Endothelial cell (in vitro differentiated cells): ENCODE results near the gene P2RY14. TPM values are rescaled to one million over a fixed set of nuclear protein-coding genes. Genes with fewer than 3 reads are reported as not detected.
"Not testable (repeated sequence)": the region's sequence is repeated elsewhere in the genome, so short reads cannot be mapped to it uniquely, and the experiment has no call there.

Source experiments
- DNase-seq: peaks from one replicate; pipeline ENCODE4 v3.0.0; 2021; ENCODE audit warnings: low spot score
- H3K27ac Mint-ChIP-seq: one replicate; pipeline ENCODE4 v1.8.0; 2021; ENCODE audit warnings: mixed read lengths, inconsistent platforms; ENCODE audit not compliant: unreplicated experiment
- H3K27me3 Mint-ChIP-seq: one replicate; pipeline ENCODE4 v1.8.0; 2021; ENCODE audit warnings: mild to moderate bottlenecking, moderate library complexity, mixed read lengths, inconsistent platforms; ENCODE audit not compliant: unreplicated experiment
- H3K36me3 Mint-ChIP-seq: one replicate; pipeline ENCODE4 v1.8.0; 2021; ENCODE audit warnings: mild to moderate bottlenecking, low read depth, mixed read lengths, inconsistent platforms; ENCODE audit not compliant: unreplicated experiment
- H3K4me1 Mint-ChIP-seq: one replicate; pipeline ENCODE4 v1.8.0; 2021; ENCODE audit warnings: mild to moderate bottlenecking, mixed read lengths, inconsistent platforms; ENCODE audit not compliant: unreplicated experiment
- H3K4me3 Mint-ChIP-seq: one replicate; pipeline ENCODE4 v1.8.0; 2021; ENCODE audit warnings: mild to moderate bottlenecking, mixed read lengths, inconsistent platforms; ENCODE audit not compliant: unreplicated experiment
- H3K9me3 Mint-ChIP-seq: one replicate; pipeline ENCODE4 v1.8.0; 2021; ENCODE audit warnings: mixed read lengths, inconsistent platforms; ENCODE audit not compliant: unreplicated experiment
- total RNA-seq: library from RNA; stranded (reverse); fragmentation: NEBNext Ultra II Directional; extraction: Animal tissue kit (Norgen Biotek cat#: 25700); gene quantifications from one replicate; pipeline ENCODE4 v1.2.1, GENCODE V29; 2021; ENCODE audit not compliant: unreplicated experiment
- TF ChIP-seq, protein P1 (sequence below): fragments of 200-600 bp; sonication (generic); IDR thresholded peaks from one replicate; pipeline ENCODE4 v1.5.0; 2021; ENCODE audit warnings: antibody characterized with exemption; ENCODE audit not compliant: unreplicated experiment

Gene P2RY14
- total RNA-seq, 1 donor from 2014 or later = 0.21 TPM

DNA sequence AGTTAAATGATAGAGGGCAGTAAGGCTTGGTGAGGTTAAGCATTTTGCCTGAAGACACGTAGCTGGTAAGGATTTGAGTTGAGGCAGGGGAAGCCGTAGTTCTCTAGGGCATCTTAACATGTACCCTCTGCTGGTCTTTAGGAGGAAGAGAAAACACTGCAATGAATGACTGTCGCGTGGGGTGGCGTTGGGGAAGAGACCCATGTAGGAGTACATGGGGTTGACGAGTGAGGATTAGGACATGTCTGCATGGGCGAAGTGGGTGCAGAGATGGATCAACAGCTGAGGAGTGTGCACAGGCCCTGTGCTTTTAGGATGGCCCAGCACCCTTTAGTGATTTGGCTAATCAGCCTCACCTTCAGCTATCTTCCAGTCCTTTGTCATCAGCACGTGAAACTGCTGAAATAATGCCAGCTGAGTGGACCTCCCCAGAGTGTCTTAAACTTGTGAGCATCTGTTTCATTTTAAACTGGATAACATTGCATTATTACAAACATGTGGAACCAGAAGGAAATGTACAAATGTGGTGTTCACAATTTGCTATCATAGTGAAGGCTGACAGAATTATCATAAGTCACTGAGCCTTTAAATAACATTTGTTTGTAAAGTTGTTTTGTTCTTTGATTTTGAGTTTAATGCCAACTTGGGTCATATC, 15.3 kb downstream of the P2RY14 start:
- TF ChIP-seq, protein P1, sequence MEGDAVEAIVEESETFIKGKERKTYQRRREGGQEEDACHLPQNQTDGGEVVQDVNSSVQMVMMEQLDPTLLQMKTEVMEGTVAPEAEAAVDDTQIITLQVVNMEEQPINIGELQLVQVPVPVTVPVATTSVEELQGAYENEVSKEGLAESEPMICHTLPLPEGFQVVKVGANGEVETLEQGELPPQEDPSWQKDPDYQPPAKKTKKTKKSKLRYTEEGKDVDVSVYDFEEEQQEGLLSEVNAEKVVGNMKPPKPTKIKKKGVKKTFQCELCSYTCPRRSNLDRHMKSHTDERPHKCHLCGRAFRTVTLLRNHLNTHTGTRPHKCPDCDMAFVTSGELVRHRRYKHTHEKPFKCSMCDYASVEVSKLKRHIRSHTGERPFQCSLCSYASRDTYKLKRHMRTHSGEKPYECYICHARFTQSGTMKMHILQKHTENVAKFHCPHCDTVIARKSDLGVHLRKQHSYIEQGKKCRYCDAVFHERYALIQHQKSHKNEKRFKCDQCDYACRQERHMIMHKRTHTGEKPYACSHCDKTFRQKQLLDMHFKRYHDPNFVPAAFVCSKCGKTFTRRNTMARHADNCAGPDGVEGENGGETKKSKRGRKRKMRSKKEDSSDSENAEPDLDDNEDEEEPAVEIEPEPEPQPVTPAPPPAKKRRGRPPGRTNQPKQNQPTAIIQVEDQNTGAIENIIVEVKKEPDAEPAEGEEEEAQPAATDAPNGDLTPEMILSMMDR = no peak
- H3K36me3 Mint-ChIP-seq = no peaks in the 10 kb centered on the region
- peaks cover 14% of the 10 kb centered on the region for H3K4me1 Mint-ChIP-seq
- H3K27me3 Mint-ChIP-seq = peaks cover 2% of the 10 kb centered on the region
- no peak overlapping the region for H3K4me3 Mint-ChIP-seq
- H3K9me3 Mint-ChIP-seq = no peaks in the 10 kb centered on the region
- DNase-seq = no peak
- no peak overlapping the region for H3K27ac Mint-ChIP-seq

DNA sequence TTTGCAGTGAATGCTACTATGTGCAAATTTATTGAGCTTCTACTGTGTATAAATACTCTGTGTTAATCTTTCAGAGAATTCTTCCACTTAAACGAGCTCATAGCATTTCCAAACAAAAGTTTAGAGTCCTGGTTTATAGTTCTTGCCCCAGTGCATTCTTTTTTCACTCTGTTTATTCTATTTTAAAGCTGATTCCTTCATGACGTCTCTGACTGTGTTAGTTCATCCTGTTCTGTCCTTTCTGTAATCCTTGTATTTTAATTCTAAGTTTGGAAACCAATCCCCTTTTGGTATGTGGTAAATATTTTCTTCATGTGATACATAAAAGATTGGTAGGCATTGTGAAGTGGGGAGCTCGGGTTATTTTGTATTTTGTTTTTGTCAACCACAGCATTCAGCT, 18.7 kb downstream of the P2RY14 start:
- TF ChIP-seq, protein P1 = no peak
- H3K9me3 Mint-ChIP-seq = no peaks in the 10 kb centered on the region
- no peak overlapping the region for H3K27ac Mint-ChIP-seq
- H3K36me3 Mint-ChIP-seq = no peaks in the 10 kb centered on the region
- no peak overlapping the region for H3K4me3 Mint-ChIP-seq
- DNase-seq = no peak
- no peaks in the 10 kb centered on the region for H3K27me3 Mint-ChIP-seq
- peaks cover 9% of the 10 kb centered on the region for H3K4me1 Mint-ChIP-seq

DNA sequence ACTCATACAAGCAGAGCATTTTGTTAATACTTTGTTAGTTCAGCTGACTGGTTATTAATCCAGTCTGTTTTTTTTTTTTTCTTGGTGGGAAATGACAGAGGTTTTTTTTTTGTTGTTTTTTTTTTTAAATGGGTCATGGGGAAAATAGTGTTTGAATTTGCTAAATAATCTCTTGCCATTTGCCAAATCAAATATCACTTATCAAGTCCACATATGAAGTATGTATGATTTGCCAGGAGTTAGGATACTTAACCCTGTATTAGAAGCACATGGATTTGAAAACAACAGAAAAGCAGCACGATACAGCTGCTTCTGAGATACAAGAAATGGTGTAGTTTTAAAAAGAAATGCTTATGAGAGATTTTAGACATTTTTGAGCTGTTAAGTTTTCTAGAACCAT, 21.6 kb downstream of the P2RY14 start:
- TF ChIP-seq, protein P1 = no peak
- Mint-ChIP-seq H3K36me3 (no peaks in the 10 kb centered on the region), H3K4me3 (no peak overlapping the region), H3K9me3 (no peaks in the 10 kb centered on the region), H3K27ac (no peak overlapping the region), H3K4me1 (peaks cover 9% of the 10 kb centered on the region), H3K27me3 (no peaks in the 10 kb centered on the region)
- no peak for DNase-seq

DNA sequence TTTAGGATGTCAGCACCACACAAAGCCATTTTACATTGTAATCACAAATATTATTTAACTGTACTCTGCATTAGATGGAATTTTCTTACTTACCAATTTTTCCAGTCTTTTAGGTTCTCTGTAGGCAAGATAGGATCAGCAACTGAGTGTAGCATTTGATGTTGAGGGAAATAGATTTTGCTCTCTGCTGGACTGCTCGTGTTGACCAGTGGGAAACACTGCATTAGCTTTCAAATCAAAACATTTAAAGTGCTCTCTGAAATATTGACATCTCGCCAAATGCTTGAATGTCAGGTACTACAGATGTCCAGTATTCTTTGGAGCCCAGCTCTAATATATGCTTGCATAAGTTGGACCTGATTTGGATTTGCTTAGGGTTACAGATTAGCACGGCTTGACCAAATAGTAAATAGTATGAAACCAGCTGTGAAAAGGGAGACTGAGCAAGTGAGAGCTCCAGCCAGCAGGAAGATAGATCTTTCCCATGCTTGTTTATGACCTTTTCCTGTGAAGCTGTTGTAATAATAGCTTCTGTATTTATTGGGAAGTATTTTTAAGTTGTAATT, 29.5 kb downstream of the P2RY14 start:
- no peak overlapping the region for H3K27ac Mint-ChIP-seq
- H3K9me3 Mint-ChIP-seq = no peaks in the 10 kb centered on the region
- DNase-seq = no peak
- no peak overlapping the region for H3K4me3 Mint-ChIP-seq
- no peaks in the 10 kb centered on the region for H3K36me3 Mint-ChIP-seq
- H3K27me3 Mint-ChIP-seq = peaks cover 1% of the 10 kb centered on the region
- H3K4me1 Mint-ChIP-seq = peaks cover 10% of the 10 kb centered on the region
- TF ChIP-seq, protein P1 = no peak

DNA sequence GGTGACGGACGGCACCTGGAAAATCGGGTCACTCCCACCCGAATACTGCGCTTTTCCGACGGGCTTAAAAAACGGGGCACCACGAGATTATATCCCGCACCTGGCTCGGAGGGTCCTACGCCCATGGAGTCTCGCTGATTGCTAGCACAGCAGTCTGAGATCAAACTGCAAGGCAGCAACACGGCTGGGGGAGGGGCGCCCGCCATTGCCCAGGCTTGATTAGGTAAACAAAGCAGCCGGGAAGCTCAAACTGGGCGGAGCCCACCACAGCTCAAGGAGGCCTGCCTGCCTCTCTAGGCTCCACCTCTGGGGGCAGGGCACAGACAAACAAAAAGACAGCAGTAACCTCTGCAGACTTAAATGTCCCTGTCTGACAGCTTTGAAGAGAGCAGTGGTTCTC, 36.3 kb downstream of the P2RY14 start:
- H3K9me3 Mint-ChIP-seq, H3K36me3 Mint-ChIP-seq, DNase-seq, H3K4me1 Mint-ChIP-seq, H3K27ac Mint-ChIP-seq, H3K27me3 Mint-ChIP-seq, H3K4me3 Mint-ChIP-seq: not testable (repeated sequence)
